22Rv1 (cell line): ENCODE data around the gene TXNDC12.

Experiments used
- H3K27ac ChIP-seq: fragments of 450-650 bp; 2 replicates; pipeline ENCODE4 v1.5.1; 2017
- ZFX ChIP-seq: fragments of 450-650 bp; IDR thresholded peaks from 2 replicates; pipeline ENCODE4 v1.6.1; 2017; ENCODE audit warnings: antibody characterized with exemption, borderline replicate concordance
- TF ChIP-seq, protein P1 (sequence below): fragments of 450-650 bp; IDR thresholded peaks from 2 replicates; pipeline ENCODE4 v1.5.1; 2017; ENCODE audit warnings: mild to moderate bottlenecking

Gene TXNDC12

DNA sequence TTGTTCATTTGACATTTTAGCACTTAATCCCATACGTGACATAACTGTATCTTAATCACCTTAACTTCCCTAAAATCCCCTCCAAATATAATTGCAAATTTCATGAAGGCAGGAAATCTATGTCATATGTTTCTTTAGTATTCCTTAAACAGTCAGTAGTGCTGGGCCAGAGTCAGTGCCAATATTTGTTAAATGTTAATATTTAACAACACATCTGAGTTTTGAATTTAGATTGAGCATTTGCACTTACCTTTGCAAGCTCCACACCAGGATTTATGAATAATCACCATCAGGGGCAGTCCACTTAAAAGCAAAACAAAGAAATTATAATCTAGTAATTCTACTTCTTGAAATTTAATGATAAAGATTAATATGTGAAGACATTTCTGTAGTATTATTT lies 26.7 kb downstream of the TXNDC12 start:
- TF ChIP-seq ZFX: no peak
- TF ChIP-seq, protein P1, sequence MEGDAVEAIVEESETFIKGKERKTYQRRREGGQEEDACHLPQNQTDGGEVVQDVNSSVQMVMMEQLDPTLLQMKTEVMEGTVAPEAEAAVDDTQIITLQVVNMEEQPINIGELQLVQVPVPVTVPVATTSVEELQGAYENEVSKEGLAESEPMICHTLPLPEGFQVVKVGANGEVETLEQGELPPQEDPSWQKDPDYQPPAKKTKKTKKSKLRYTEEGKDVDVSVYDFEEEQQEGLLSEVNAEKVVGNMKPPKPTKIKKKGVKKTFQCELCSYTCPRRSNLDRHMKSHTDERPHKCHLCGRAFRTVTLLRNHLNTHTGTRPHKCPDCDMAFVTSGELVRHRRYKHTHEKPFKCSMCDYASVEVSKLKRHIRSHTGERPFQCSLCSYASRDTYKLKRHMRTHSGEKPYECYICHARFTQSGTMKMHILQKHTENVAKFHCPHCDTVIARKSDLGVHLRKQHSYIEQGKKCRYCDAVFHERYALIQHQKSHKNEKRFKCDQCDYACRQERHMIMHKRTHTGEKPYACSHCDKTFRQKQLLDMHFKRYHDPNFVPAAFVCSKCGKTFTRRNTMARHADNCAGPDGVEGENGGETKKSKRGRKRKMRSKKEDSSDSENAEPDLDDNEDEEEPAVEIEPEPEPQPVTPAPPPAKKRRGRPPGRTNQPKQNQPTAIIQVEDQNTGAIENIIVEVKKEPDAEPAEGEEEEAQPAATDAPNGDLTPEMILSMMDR: no peak
- peak overlapping the region; percentile 78 for H3K27ac ChIP-seq

DNA sequence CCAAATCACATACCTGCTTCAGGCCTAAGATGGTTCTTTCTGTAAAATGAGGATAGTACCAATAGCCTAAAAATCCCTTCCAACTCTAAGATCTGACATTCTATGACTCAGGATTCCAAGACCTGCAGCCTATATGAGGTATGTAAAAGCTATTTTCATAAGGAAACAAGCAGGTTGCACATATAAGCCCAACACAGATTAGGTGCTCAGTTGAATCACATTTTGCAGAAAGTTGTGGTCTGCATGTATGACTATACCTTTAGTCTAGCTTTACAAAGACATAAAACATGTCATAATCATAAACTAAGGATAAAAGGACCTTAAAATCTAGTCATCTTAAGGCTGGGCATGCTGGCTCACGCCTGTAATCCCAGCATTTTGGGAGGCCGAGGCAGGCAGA lies 28.7 kb downstream of the TXNDC12 start:
- TF ChIP-seq, protein P1: no peak
- no peak for TF ChIP-seq ZFX
- no peak overlapping the region for H3K27ac ChIP-seq

DNA sequence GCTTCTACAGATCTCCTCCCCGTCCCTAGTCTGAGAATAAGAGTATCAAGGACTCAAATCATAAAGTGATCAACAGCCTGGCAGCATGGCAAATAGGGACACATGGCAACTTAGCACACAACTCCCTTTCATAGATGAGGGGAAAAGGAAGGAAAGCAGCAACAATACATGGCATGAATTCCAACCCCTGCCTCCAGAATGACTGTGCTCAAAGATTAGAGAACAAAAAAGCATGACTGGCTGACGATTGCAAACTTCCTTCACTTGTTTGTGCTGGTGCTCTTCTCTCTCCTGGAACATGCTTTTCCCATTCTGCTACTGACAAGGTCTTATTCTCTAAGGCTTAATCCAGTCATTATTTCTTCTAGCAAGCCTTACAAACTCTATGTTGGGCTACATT lies 32.9 kb downstream of the TXNDC12 start:
- TF ChIP-seq ZFX: no peak
- TF ChIP-seq, protein P1: no peak

DNA sequence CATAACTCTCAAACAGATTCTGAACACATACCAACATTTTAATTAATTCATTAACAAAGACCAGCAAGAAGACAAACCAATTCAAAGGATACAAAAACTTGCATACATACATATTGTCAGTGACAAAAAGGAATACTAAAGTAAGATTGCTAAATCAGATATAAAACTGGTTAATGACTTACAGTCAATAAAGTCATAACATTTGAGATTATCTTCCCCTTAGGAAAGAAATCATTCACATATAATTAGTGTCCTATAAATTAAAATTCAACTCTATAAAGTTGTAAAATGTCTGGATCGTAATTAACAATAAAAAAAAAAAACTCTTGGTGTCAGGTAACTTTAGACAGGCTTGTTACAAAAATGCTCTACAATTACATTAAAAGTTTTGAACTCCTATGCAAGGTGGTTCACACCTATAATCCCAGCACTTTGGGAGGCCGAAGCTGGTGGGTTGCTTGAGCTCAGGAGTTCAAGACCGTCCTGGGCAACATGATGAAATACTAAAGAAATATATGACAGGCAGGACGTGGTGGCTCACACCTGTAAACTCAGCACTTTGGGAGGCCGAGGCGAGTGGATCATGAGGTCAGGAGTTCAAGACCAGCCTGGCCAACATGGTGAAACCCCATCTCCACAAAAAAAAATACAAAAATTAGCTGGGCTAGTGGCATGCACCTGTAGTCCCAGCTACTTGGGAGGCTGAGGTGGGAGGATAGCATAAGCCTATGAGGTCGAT lies 46.8 kb downstream of the TXNDC12 start:
- H3K27ac ChIP-seq: no peak overlapping the region
- TF ChIP-seq ZFX: no peak
- TF ChIP-seq, protein P1: no peak

More for the DNA sequence above, 32.9 kb downstream of the TXNDC12 start:
- no peak overlapping the region for H3K27ac ChIP-seq

DNA sequence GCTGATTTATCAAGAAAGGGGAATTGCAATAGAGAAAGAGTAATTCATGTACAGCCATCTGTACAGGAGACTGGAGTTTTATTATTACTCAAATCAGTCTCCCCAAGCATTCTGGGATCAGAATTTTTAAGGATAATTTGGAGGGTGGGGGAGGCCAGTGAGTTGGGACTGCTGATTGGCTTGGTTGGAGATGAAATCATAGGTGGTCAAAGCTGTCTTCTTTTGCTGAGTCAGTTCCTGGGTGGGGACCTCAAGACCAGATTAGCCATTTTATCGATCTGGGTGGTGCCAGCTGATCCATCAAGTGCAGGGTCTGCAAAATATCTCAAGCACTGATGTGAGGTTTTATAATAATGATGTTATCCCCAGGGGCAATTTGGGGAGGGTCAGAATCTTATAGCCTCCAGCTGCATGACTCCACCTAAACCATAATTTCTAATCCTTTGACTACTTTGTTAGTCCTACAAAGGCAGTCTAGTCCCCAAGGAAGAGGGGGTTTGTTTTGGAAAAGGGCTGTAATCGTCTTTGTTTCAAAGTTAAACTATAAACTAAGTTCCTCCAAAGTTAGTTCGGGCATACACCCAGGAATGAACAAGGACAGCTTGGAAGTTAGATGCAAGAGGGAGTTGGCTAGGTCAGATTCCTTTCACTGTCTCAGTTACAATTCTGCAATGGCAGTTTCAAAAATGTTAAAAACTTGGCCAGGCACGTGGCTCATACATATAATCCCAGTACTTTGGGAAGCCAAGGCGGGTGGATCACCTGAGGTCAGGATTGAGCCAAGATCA lies 47.6 kb downstream of the TXNDC12 start:
- H3K27ac ChIP-seq: peak overlapping the region; percentile 62
- TF ChIP-seq ZFX: no peak
- TF ChIP-seq, protein P1: no peak

DNA sequence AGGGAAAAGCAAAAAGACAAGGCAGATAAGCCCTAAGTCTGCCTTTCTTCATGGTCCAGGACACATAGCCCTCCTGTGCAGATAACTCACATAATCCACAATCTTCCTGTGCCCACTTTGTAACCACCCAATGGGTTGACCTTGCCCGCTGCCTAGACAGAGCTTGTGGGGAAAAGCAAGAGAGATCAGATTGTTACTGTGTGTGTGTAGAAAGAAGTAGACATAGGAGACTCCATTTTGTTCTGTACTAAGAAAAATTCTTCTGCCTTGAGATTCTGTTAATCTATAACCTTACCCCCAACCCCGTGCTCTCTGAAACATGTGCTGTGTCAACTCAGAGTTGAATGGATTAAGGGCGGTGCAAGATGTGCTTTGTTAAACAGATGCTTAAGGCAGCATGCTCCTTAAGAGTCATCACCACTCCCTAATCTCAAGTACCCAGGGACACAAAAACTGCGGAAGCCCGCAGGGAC lies 48.9 kb downstream of the TXNDC12 start:
- peak overlapping the region; percentile 62 for H3K27ac ChIP-seq

DNA sequence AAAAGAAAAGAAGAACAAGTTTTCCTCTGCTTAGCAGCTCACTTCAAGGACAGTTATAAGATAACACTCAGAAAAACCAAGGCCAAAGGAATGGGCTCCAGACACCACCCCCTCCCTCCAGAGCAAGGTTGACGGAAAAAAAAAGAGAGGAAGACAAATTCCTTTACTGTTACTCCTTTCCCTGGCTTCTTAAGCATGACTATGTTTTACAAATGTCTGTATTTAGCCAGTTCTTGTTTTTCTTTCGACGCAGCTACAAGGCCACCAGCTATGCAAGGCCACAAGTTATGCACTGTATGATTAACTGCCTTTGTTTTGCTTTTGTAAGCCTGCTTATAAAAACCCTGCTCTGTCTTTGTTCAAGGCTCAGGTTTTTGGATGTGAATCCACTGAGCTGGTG lies 49.4 kb downstream of the TXNDC12 start:
- peak overlapping the region; percentile 62 for H3K27ac ChIP-seq

DNA sequence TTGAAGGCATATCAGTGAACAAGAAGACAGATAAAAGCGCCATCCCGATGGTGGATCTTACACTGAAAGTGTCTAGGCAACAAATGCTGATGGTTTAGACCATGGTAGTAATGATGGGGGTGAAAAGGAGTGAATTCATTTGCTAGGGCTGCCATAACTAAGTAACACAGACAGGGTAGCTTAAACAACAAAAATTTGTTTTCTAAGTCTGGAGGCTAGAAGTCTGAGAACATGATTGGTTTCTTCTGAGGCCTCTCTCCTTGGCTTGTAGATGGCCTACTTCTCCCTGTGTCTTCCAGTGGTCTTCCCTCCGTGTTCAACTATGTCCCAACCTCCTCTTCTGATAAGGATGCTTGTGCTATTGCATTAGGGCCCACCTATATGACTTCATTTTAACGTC lies 51.1 kb downstream of the TXNDC12 start:
- H3K27ac ChIP-seq: no peak overlapping the region
- no peak for TF ChIP-seq ZFX
- TF ChIP-seq, protein P1: no peak
